Measurements from ENCODE around the gene CTDSPL. TPM values are rescaled to one million over a fixed set of nuclear protein-coding genes. Genes with fewer than 3 reads are reported as not detected.

The CTDSPL gene
- total RNA-seq, 1 donor from 2014 or later, result 43.0 TPM

DNA sequence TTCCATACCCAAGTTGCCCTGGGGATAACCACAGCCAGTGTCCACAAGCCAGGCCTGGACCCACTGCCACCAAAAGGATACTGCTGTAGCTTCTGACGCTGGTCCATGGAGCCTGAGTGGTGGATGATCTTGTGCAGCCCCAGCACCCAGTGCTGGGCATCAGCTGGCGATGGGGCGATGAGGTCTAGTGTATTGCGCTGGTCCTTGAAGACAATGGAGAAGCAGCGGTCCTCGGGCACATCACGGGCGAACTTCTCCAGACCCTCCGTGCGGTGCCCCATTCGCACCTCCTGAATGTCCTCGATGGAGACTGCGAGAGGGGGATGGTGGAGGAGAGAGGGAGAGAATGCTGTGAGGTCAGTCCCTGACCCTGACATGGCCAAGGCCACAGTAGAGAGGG, 154.7 kb downstream of the CTDSPL start:
- Mint-ChIP-seq H3K27me3 (ENCODE audit: insufficient read depth, low read depth) (peaks cover 5% of the 10 kb centered on the region), H3K9me3 (no peaks in the 10 kb centered on the region), H3K4me3 (no peak overlapping the region), H3K27ac (no peak overlapping the region), H3K36me3 (peaks cover 26% of the 10 kb centered on the region), H3K4me1 (no peaks in the 10 kb centered on the region)
- H3K27me3 ChIP-seq, result no peaks in the 10 kb centered on the region
- H3K36me3 ChIP-seq, result no peaks in the 10 kb centered on the region
- H3F3A ChIP-seq (ENCODE audit: low read depth), result no peaks in the 10 kb centered on the region
- no peaks in the 10 kb centered on the region for H3K4me1 ChIP-seq
- no peak for DNase-seq (ENCODE audit: low spot score)
- H3K9me3 ChIP-seq (ENCODE audit: low read depth), result no peaks in the 10 kb centered on the region
- no peak overlapping the region for H3K4me3 ChIP-seq
- TF ChIP-seq, protein P1, sequence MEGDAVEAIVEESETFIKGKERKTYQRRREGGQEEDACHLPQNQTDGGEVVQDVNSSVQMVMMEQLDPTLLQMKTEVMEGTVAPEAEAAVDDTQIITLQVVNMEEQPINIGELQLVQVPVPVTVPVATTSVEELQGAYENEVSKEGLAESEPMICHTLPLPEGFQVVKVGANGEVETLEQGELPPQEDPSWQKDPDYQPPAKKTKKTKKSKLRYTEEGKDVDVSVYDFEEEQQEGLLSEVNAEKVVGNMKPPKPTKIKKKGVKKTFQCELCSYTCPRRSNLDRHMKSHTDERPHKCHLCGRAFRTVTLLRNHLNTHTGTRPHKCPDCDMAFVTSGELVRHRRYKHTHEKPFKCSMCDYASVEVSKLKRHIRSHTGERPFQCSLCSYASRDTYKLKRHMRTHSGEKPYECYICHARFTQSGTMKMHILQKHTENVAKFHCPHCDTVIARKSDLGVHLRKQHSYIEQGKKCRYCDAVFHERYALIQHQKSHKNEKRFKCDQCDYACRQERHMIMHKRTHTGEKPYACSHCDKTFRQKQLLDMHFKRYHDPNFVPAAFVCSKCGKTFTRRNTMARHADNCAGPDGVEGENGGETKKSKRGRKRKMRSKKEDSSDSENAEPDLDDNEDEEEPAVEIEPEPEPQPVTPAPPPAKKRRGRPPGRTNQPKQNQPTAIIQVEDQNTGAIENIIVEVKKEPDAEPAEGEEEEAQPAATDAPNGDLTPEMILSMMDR (IDR thresholded peaks at IDR 0.05), result no peak
- TF ChIP-seq EZH2phosphoT487 (IDR thresholded peaks at IDR 0.05) (no peak), EZH2 (IDR thresholded peaks at IDR 0.05) (no peak)
- no peak overlapping the region for H3K9ac ChIP-seq
- no peak overlapping the region for H3K27ac ChIP-seq
- H2AFZ ChIP-seq (replicated peaks), result no peak overlapping the region
- H3K79me2 ChIP-seq (ENCODE audit: low read depth), result no peaks in the 10 kb centered on the region
- H4K20me1 ChIP-seq (ENCODE audit: low read depth), result peaks cover 11% of the 10 kb centered on the region
- no peak overlapping the region for H3K4me2 ChIP-seq

DNA sequence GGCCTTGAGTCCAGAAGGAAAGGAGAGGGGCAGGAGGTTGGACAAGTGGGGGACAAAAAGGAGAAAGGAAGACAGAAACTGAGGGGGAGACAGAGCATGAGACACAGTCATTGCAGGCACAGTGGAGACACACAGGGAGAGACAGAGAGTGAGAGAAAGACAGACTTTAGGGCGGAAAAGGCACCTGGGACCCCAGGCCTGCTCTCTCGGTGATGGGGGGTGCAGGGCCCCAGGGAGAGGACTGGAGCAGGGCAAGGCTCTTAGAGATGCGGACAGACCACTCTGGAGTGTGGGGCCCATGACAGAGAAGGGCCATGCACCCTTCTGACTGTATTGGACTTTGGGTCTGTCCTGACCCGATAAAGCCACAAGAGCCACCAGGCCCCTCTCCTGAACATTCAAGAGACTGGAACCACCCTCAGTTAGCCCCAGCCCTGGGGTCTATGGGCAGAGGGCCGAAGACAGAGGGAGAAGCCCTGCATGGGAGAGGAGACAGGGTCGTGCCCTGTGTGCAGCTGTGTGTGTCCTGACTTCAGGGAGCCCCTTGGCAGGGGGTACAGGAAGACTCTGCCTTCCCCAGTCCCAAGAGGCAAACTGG, 155.3 kb downstream of the CTDSPL start:
- no peak overlapping the region for H3K27ac Mint-ChIP-seq
- Histone ChIP-seq H3K9ac (no peak overlapping the region), H3K79me2 (ENCODE audit: low read depth) (no peaks in the 10 kb centered on the region), H3K9me3 (ENCODE audit: low read depth) (no peaks in the 10 kb centered on the region), H3K27me3 (no peaks in the 10 kb centered on the region), H3F3A (ENCODE audit: low read depth) (no peaks in the 10 kb centered on the region), H3K36me3 (no peaks in the 10 kb centered on the region), H2AFZ (replicated peaks) (no peak overlapping the region), H3K4me3 (no peak overlapping the region), H3K4me1 (no peaks in the 10 kb centered on the region), H3K4me2 (no peak overlapping the region), H4K20me1 (ENCODE audit: low read depth) (peaks cover 16% of the 10 kb centered on the region), H3K27ac (no peak overlapping the region)
- no peaks in the 10 kb centered on the region for H3K4me1 Mint-ChIP-seq
- peaks cover 26% of the 10 kb centered on the region for H3K36me3 Mint-ChIP-seq
- DNase-seq (ENCODE audit: low spot score), result no peak
- peaks cover 5% of the 10 kb centered on the region for H3K27me3 Mint-ChIP-seq (ENCODE audit: insufficient read depth, low read depth)
- TF ChIP-seq EZH2phosphoT487 (IDR thresholded peaks at IDR 0.05) (no peak), EZH2 (IDR thresholded peaks at IDR 0.05) (no peak)
- TF ChIP-seq, protein P1 (IDR thresholded peaks at IDR 0.05), result no peak
- H3K9me3 Mint-ChIP-seq, result no peaks in the 10 kb centered on the region
- no peak overlapping the region for H3K4me3 Mint-ChIP-seq

DNA sequence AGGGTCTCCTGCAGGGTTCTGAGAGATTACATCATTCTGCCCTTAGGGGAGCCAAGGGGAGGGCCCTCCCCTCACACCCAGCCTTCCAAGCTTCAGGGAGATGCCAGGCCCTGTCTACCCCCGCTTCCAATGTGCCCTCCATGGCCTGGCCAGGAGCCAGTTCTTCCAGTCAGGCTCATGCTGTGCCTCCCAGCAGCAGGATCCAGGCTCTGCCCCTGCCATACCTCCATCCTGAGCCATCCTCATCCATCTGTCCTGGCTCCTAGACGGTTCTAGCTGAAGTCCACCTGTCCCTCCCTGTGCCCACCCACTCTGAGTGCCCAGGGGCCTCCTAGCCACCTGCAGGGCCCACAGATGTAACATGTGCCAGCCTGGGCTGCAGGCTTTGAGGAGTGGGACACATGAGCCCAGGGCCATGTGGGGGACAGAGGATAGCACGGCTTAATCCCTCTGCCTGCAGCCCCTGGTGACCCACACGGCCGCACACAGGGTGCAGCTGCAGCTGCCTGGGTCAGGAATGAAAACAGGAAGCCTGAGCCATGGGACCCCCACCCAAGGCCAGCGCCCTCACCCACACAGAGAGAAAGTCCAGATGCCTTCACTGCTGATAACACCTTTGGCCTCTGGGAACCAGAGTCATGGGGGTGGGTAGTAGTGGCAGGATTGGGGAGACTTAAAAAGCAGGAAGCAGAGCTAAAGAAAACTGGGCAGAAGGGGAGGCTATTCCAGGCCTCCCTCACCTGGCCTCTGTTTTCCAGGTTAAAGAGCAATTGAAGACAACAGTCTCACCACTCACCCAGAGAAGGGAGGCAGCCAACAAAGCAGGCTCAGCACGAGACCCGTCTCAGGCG, 156.0 kb downstream of the CTDSPL start:
- Histone ChIP-seq H2AFZ (replicated peaks) (no peak overlapping the region), H3F3A (ENCODE audit: low read depth) (no peaks in the 10 kb centered on the region), H3K4me3 (no peak overlapping the region), H3K4me1 (no peaks in the 10 kb centered on the region), H4K20me1 (ENCODE audit: low read depth) (peaks cover 24% of the 10 kb centered on the region), H3K79me2 (ENCODE audit: low read depth) (no peaks in the 10 kb centered on the region), H3K9me3 (ENCODE audit: low read depth) (no peaks in the 10 kb centered on the region), H3K27me3 (no peaks in the 10 kb centered on the region), H3K4me2 (no peak overlapping the region), H3K9ac (no peak overlapping the region), H3K27ac (no peak overlapping the region), H3K36me3 (no peaks in the 10 kb centered on the region)
- H3K4me3 Mint-ChIP-seq, result no peak overlapping the region
- H3K9me3 Mint-ChIP-seq, result no peaks in the 10 kb centered on the region
- no peak overlapping the region for H3K27ac Mint-ChIP-seq
- TF ChIP-seq EZH2 (IDR thresholded peaks at IDR 0.05) (no peak), EZH2phosphoT487 (IDR thresholded peaks at IDR 0.05) (no peak)
- TF ChIP-seq, protein P1 (IDR thresholded peaks at IDR 0.05), result no peak
- DNase-seq (ENCODE audit: low spot score), result no peak
- no peaks in the 10 kb centered on the region for H3K4me1 Mint-ChIP-seq
- peaks cover 7% of the 10 kb centered on the region for H3K27me3 Mint-ChIP-seq (ENCODE audit: insufficient read depth, low read depth)
- peaks cover 26% of the 10 kb centered on the region for H3K36me3 Mint-ChIP-seq

All from neural progenitor cell (in vitro differentiated cells).